ENCODE results near the gene TREM1.

DNA sequence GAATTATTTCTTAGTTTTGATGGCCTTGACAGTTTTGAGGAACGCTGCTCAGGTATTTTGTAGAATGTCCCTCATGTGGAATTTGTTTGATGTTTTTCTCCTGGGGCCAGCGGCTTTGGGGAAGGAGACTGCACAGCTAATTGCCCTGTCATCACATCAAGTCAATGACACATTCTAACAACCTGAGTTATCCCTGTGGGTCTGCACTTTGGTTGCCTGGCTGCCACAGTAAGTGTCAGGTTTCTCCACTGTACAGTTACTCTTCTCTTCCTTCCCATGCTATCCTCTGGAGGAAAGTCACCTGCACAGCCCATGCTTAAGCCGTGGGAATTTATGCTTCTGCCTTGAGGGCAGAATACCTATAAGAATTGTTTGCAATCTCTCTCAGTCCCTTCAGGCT lies 59.7 kb downstream of the TREM1 start:
- TF ChIP-seq, protein P1, sequence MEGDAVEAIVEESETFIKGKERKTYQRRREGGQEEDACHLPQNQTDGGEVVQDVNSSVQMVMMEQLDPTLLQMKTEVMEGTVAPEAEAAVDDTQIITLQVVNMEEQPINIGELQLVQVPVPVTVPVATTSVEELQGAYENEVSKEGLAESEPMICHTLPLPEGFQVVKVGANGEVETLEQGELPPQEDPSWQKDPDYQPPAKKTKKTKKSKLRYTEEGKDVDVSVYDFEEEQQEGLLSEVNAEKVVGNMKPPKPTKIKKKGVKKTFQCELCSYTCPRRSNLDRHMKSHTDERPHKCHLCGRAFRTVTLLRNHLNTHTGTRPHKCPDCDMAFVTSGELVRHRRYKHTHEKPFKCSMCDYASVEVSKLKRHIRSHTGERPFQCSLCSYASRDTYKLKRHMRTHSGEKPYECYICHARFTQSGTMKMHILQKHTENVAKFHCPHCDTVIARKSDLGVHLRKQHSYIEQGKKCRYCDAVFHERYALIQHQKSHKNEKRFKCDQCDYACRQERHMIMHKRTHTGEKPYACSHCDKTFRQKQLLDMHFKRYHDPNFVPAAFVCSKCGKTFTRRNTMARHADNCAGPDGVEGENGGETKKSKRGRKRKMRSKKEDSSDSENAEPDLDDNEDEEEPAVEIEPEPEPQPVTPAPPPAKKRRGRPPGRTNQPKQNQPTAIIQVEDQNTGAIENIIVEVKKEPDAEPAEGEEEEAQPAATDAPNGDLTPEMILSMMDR (IDR thresholded peaks at IDR 0.05) = no peak
- TF ChIP-seq EP300 (IDR thresholded peaks at IDR 0.05) (no peak), POLR2A (IDR thresholded peaks at IDR 0.05) (no peak)
